Lower lobe of right lung (tissue), 2 donors: ENCODE results near the gene SERP2. TPM values are rescaled to one million over a fixed set of nuclear protein-coding genes. Genes with fewer than 3 reads are reported as not detected.

ENCODE experiments used
- ATAC-seq, 2 donors: fragments of 200-7000 bp; cut with Tn5 transposase; one replicate each; pipeline ENCODE4 v1.9.1; 2020 to 2022; ENCODE audit warnings: mild to moderate bottlenecking in 2 of 2, moderate library complexity in 2 of 2
- DNase-seq: peaks from one replicate; pipeline ENCODE4 v3.0.0-alpha.2; 2020
- H3K27ac ChIP-seq: fragments of 200-600 bp; one replicate; pipeline ENCODE4 v1.8.0; 2022
- H3K27me3 ChIP-seq: fragments of 200-600 bp; one replicate; pipeline ENCODE4 v1.8.0; 2022; ENCODE audit warnings: low read depth
- H3K36me3 ChIP-seq: fragments of 200-600 bp; one replicate; pipeline ENCODE4 v1.8.0; 2022; ENCODE audit warnings: mild to moderate bottlenecking
- H3K4me1 ChIP-seq: fragments of 200-600 bp; one replicate; pipeline ENCODE4 v1.8.0; 2022
- H3K4me3 ChIP-seq: fragments of 200-600 bp; one replicate; pipeline ENCODE4 v1.8.0; 2022; ENCODE audit warnings: mild to moderate bottlenecking
- H3K9me3 ChIP-seq: fragments of 200-600 bp; one replicate; pipeline ENCODE4 v1.8.0; 2022
- intact Hi-C: fragments of 100-400 bp; cut with DNase I; formaldehyde crosslinking; loops from one replicate; pipeline ENCODE4 v1.11.0; 2022
- total RNA-seq: library from RNA; stranded (reverse); fragmentation: NEBNext Ultra II Directional; extraction: Animal tissue kit (Norgen Biotek cat#: 25700); gene quantifications from one replicate; pipeline ENCODE4 v1.2.1, GENCODE V29; 2021
- TF ChIP-seq, protein P1 (sequence below): fragments of 200-600 bp; IDR thresholded peaks from one replicate; pipeline ENCODE4 v1.8.0; 2022; ENCODE audit warnings: antibody characterized with exemption, mild to moderate bottlenecking
- donor health status: DM: no; HTN: yes; CAD: no; lungs with severe emphysema.

Gene SERP2
- total RNA-seq, 1 donor from 2014 or later: 3.7 TPM

DNA sequence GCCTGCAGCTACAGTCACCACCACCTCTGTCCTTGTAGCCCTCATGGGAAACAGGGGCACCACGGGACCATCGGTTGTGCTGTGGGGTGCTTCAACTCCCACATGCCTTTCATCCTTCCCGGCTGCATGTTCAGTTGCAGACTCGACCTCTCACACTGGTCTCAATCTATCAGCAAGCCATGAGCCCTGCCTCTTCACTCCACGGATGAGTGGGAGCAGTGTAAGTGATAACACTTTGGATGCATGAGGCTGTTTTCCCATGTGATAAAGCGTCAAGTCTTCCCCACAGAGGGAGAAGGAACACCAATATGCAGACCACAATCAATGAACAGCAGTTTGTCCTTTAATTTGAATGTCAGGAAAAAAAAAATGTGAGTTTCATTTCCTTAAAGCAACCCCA lies 12.2 kb downstream of the SERP2 start:
- TF ChIP-seq, protein P1, sequence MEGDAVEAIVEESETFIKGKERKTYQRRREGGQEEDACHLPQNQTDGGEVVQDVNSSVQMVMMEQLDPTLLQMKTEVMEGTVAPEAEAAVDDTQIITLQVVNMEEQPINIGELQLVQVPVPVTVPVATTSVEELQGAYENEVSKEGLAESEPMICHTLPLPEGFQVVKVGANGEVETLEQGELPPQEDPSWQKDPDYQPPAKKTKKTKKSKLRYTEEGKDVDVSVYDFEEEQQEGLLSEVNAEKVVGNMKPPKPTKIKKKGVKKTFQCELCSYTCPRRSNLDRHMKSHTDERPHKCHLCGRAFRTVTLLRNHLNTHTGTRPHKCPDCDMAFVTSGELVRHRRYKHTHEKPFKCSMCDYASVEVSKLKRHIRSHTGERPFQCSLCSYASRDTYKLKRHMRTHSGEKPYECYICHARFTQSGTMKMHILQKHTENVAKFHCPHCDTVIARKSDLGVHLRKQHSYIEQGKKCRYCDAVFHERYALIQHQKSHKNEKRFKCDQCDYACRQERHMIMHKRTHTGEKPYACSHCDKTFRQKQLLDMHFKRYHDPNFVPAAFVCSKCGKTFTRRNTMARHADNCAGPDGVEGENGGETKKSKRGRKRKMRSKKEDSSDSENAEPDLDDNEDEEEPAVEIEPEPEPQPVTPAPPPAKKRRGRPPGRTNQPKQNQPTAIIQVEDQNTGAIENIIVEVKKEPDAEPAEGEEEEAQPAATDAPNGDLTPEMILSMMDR: no peak
- ATAC-seq: no peak
- Histone ChIP-seq H3K4me1 (peaks cover 4% of the 10 kb centered on the region), H3K36me3 (no peaks in the 10 kb centered on the region), H3K9me3 (no peaks in the 10 kb centered on the region), H3K4me3 (no peak overlapping the region), H3K27ac (no peak overlapping the region), H3K27me3 (no peaks in the 10 kb centered on the region)
- no peak for DNase-seq
- intact Hi-C loops: no loop called here

DNA sequence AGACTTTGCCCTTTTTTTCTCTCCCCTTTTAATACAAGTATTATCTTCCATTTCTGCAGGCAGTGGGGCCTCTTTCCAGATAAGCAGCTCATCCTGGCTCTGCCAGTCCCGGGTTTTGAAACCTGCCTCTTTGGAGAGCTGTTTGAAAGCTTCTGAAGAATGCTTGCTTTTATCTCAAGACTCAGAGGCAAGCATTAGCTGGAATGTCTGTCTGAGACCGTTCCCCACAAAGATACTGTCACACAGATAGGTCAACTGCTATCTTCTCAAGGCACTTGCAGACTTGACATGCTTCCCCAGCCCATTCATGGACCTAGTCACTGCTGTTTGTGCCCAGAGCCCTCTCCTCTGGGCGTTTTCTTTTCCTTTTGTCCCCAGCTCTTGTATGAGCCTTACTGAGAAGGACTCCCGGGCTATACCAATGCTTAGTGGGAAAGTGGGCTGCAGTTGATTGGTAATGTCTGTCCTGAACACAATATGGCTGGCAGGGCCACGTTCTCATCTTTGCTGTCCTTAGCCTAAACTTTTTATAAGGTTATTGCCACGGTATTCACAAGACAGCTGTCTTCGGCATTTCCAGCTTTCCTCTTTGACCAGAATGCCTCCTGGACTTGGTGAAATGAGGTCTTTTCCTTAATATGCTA lies 13.4 kb downstream of the SERP2 start:
- Histone ChIP-seq H3K27me3 (no peaks in the 10 kb centered on the region), H3K9me3 (no peaks in the 10 kb centered on the region), H3K4me1 (peaks cover 4% of the 10 kb centered on the region), H3K4me3 (no peak overlapping the region), H3K36me3 (no peaks in the 10 kb centered on the region), H3K27ac (no peak overlapping the region)
- intact Hi-C loops: no loop called here
- TF ChIP-seq, protein P1: no peak
- peak in 1 of 2 donors; percentile 24 for ATAC-seq
- no peak for DNase-seq

DNA sequence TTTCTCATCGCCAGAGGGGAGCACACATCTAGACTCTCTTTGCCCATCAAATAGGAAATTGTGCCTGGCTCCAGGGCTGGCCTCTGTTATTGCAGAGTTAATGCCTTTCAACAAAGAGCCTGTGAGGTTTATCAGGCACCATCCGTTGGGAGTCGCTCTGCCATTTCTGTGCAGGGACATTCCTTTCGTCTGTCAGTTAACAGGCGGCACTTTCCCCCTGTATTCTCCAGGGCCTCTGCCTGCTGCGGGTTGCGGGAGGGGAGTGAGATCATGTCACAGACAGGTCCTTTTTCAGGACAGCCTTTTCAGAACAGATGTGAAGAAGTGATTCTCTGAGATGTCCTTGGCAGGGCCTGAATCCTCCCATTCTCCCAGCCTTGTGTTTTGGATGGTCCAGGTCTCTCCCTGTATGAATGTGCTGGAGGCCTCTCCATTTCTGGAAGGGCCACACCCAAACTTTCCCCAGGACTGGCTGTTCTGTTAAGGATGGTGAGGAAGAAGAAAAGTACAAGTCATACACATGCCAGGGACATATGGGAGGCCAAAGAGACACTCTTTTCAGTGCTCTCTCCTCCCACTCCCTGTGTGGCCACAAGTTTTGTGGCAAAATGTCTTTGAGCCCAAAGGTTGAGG lies 14.9 kb downstream of the SERP2 start:
- TF ChIP-seq, protein P1: no peak
- Histone ChIP-seq H3K36me3 (no peaks in the 10 kb centered on the region), H3K27ac (no peak overlapping the region), H3K9me3 (no peaks in the 10 kb centered on the region), H3K27me3 (no peaks in the 10 kb centered on the region), H3K4me3 (no peak overlapping the region), H3K4me1 (peaks cover 9% of the 10 kb centered on the region)
- DNase-seq: no peak
- ATAC-seq: no peak
- intact Hi-C loops: no loop called here

DNA sequence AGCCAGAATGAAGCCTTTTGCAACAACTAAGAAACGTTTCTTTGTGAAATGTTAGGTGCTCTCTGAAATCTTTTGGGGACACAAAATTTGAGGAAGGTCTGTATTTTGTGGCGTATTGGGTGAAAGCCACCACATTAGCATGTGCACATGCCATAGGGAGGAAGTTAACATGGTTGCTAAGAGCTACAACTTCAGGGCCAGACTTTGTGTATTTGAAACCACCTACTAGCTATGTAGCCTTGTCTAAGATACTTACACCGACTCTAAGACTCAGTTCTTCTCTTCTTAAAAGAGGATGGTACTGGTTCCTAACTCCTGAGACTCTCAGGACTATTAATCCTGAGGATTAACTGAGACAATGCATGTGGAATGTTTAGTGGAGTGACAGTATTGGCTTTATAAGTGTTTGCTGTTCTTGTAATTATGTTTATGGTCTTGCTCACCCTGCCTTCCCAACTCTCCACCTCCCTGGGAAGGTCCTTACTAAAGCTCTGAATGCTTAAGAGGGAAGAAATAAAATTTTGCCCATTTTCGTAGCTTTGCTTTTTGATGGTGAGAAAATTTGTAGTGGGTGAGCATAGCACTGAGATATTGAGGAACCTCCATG lies 15.5 kb downstream of the SERP2 start:
- no peak for ATAC-seq
- intact Hi-C loops: no loop called here
- no peak for DNase-seq

DNA sequence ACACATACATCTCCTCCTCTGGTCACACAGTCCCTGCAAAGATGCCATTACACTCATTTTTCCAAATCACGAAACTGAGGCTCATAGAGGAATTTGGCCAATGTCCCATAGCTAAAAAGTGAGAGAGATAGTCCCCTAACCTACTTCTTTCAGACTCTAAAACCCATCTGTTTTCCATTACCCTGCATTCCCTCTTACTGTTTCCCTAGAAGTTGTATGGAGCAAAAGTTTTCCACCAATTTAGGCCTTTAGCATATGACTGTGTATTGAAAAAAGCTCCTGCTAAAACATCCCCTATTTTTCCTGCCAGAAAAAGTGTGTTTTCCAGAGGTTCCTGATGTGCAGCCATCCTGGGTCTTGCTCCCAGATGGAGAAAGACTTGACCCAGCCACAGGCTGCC lies 16.3 kb downstream of the SERP2 start:
- no peaks in the 10 kb centered on the region for H3K9me3 ChIP-seq
- no peak for ATAC-seq
- intact Hi-C loops: no loop called here
- no peaks in the 10 kb centered on the region for H3K36me3 ChIP-seq
- no peak overlapping the region for H3K4me3 ChIP-seq
- peaks cover 11% of the 10 kb centered on the region for H3K4me1 ChIP-seq
- H3K27ac ChIP-seq: no peak overlapping the region
- no peak for DNase-seq
- no peaks in the 10 kb centered on the region for H3K27me3 ChIP-seq
- TF ChIP-seq, protein P1: no peak

More for the DNA sequence above, 15.5 kb downstream of the SERP2 start:
- Histone ChIP-seq H3K27ac (no peak overlapping the region), H3K36me3 (no peaks in the 10 kb centered on the region), H3K27me3 (no peaks in the 10 kb centered on the region), H3K4me3 (no peak overlapping the region), H3K9me3 (no peaks in the 10 kb centered on the region), H3K4me1 (peaks cover 11% of the 10 kb centered on the region)
- TF ChIP-seq, protein P1: no peak
